Osteoblast (primary cell): Measurements from ENCODE around the gene XXYLT1. TPM values are rescaled to one million over a fixed set of nuclear protein-coding genes. Genes with fewer than 3 reads are reported as not detected.

Experiments used
- DNase-seq: peaks from one replicate; pipeline ENCODE4 v3.0.0; 2011; ENCODE audit warnings: low spot score, mixed read lengths; ENCODE audit not compliant: insufficient read length; ENCODE audit errors: missing footprints
- H2AFZ ChIP-seq: 2 replicates; pipeline ENCODE4 v1.6.0; 2011; ENCODE audit warnings: mild to moderate bottlenecking, low read length
- H3K27ac ChIP-seq: 2 replicates; pipeline ENCODE4 v1.5.1; 2011; ENCODE audit warnings: mild to moderate bottlenecking, low read depth, low read length, moderate library complexity
- H3K27me3 ChIP-seq: 2 replicates; pipeline ENCODE4 v1.6.0; 2012; ENCODE audit warnings: mild to moderate bottlenecking, control low read depth, inconsistent platforms, low read length, moderate library complexity; ENCODE audit not compliant: insufficient read depth
- H3K36me3 ChIP-seq: 2 replicates; pipeline ENCODE4 v1.5.1; 2011; ENCODE audit warnings: mild to moderate bottlenecking, low read length, control low read depth, moderate library complexity; ENCODE audit not compliant: insufficient read depth
- H3K4me1 ChIP-seq: 2 replicates; pipeline ENCODE4 v1.5.1; 2011; ENCODE audit warnings: mild to moderate bottlenecking, low read length, control low read depth, moderate library complexity; ENCODE audit not compliant: insufficient read depth
- H3K4me2 ChIP-seq: 2 replicates; pipeline ENCODE4 v1.6.0; 2011; ENCODE audit warnings: mild to moderate bottlenecking, low read length; ENCODE audit not compliant: insufficient read depth
- H3K4me3 ChIP-seq: fragments of 200-600 bp; sonication (generic); 3 replicates; pipeline ENCODE4 v1.5.1; 2012; ENCODE audit warnings: mild to moderate bottlenecking, low read length, inconsistent platforms; ENCODE audit not compliant: insufficient read depth
- H3K79me2 ChIP-seq: 2 replicates; pipeline ENCODE4 v1.6.0; 2012; ENCODE audit warnings: mild to moderate bottlenecking, low read length, control low read depth, inconsistent platforms; ENCODE audit not compliant: insufficient read depth
- H3K9me3 ChIP-seq: 2 replicates; pipeline ENCODE4 v1.5.1; 2011; ENCODE audit warnings: low read depth, low read length, control low read depth
- H4K20me1 ChIP-seq: 2 replicates; pipeline ENCODE4 v1.6.0; 2012; ENCODE audit warnings: mild to moderate bottlenecking, low read length, control low read depth; ENCODE audit not compliant: insufficient read depth
- CTCF ChIP-seq: IDR thresholded peaks from 2 replicates; pipeline ENCODE4 v1.5.1; 2011; ENCODE audit warnings: mild to moderate bottlenecking, low read depth, low read length, moderate library complexity; ENCODE audit errors: extremely low read depth
- total RNA-seq: library from RNA; depleted of rRNA; stranded (reverse); fragments of >200 nt; gene quantifications from 2 replicates; pipeline ENCODE4 v1.2.3, GENCODE V29; 2012

XXYLT1 gene
- total RNA-seq, 1 donor: 28.2 TPM

GRCh38 chr3:195114786-195115599, 156.0 kb downstream of the XXYLT1 start:
- Histone ChIP-seq H2AFZ (no peak overlapping the region), H3K27ac (no peak overlapping the region), H3K36me3 (no peaks in the 10 kb centered on the region), H3K9me3 (no peaks in the 10 kb centered on the region), H3K79me2 (no peaks in the 10 kb centered on the region), H3K4me2 (no peak overlapping the region), H3K4me3 (no peak overlapping the region), H3K4me1 (peaks cover 23% of the 10 kb centered on the region), H4K20me1 (no peaks in the 10 kb centered on the region), H3K27me3 (no peaks in the 10 kb centered on the region)
- peak; percentile 42 for DNase-seq
- TF ChIP-seq CTCF: no peak

DNA sequence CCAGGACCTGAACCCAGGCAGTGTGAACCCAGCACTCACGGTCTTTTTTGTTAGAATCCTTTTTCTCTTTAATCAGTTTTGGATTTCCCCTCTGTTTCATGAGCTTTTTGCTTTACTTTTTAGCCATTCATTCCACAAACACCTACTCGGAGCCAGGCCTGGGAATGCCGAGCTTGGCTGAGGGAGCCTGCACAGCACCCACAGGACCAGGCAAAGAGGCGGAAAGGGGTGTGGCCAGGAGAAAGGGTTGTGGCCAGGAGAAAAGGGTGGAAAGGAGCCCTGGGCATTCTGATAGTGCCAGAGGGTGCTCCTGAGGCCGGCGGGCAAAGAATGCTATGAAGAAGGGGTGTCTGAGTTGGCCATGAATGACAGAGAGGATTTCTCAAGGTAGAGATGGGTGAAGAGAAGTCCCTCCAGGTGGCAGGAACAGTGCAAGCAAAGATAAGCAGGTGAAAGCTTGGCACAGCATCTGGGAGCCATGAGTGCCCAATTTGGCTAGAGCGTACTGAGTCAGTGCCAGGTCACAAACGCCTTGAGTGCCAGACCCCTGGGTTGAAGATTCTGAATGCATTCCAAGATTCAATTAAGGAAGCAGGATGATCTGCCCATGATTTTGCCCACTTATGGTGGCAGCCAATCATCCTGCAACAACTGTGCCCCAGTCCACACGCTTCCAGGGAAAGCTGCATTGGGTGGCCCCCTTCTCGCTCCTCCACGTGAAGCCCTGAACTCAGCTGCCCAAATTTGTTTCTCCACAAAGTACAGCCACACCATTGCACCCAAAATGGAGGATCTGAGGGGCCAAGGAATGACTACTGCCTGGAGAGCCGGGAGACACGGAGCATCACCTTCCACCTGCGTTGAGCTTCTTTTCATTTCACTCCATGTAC, 157.2 kb downstream of the XXYLT1 start:
- no peaks in the 10 kb centered on the region for H3K36me3 ChIP-seq
- H3K27me3 ChIP-seq: no peaks in the 10 kb centered on the region
- no peaks in the 10 kb centered on the region for H3K9me3 ChIP-seq
- H3K4me1 ChIP-seq: peaks cover 14% of the 10 kb centered on the region
- no peak overlapping the region for H2AFZ ChIP-seq
- H3K4me3 ChIP-seq: no peak overlapping the region
- DNase-seq: peak; percentile 45
- no peaks in the 10 kb centered on the region for H3K79me2 ChIP-seq
- H4K20me1 ChIP-seq: no peaks in the 10 kb centered on the region
- H3K27ac ChIP-seq: no peak overlapping the region
- no peak for TF ChIP-seq CTCF
- H3K4me2 ChIP-seq: no peak overlapping the region

DNA sequence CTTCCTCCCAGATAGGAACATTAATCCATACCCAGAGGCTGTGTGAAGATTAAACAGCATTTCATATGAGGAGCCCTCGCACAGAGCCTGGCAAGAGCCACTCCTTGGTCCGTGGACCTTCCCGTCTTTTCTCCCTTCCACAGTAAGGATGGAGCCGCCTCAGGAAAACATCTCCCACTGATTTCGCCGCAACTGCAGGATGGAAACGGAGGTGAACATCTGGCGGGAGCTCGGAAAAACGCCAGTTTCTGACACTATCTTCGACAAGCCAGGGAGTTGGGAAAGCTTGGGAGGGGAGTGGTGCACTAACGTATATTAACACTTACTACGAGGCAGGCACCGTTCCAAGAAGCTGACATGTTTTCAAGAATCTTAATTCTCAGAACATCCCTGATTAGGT, 157.9 kb downstream of the XXYLT1 start:
- Histone ChIP-seq H3K4me3 (no peak overlapping the region), H3K4me2 (no peak overlapping the region), H3K27ac (no peak overlapping the region), H3K9me3 (no peaks in the 10 kb centered on the region), H3K27me3 (no peaks in the 10 kb centered on the region), H3K4me1 (peaks cover 7% of the 10 kb centered on the region), H2AFZ (no peak overlapping the region), H3K79me2 (no peaks in the 10 kb centered on the region), H3K36me3 (no peaks in the 10 kb centered on the region), H4K20me1 (no peaks in the 10 kb centered on the region)
- no peak for TF ChIP-seq CTCF
- no peak for DNase-seq

- Histone ChIP-seq H3K4me3 (no peak overlapping the region), H2AFZ (no peak overlapping the region), H3K4me1 (peaks cover under 1% of the 10 kb centered on the region), H3K27ac (no peak overlapping the region), H4K20me1 (no peaks in the 10 kb centered on the region), H3K9me3 (no peaks in the 10 kb centered on the region), H3K36me3 (no peaks in the 10 kb centered on the region), H3K79me2 (no peaks in the 10 kb centered on the region), H3K4me2 (no peak overlapping the region), H3K27me3 (no peaks in the 10 kb centered on the region)
- TF ChIP-seq CTCF: no peak
- no peak for DNase-seq
Observed at GRCh38 chr3:195112361-195112791, 158.6 kb downstream of the XXYLT1 start.
